ENCODE results near the gene UBAP2L.

The UBAP2L gene

DNA sequence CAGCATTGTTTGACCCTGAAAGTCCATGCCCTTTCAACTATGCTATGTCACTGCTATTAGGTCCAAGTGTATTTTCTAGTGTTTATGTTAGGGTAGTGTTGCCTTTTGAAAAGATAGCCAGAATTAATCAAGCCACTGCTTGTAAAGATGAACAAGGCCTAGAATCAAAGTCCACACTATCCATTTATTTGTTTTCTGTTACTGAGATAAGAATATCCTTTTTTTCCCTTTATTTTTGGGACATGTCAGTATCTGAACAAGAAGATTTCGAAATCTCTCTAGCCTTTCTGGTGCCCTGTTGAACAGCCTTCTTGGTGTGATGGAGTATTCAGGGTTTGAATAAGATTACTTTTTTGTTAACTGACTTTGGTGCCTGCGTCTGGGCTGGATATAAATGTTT is 16.7 kb downstream of the UBAP2L start:
- Mint-ChIP-seq H3K9me3 (no peaks in the 10 kb centered on the region), H3K27ac (ENCODE audit: low read depth) (peak overlapping the region; percentile 29), H3K4me1 (peaks cover 35% of the 10 kb centered on the region), H3K36me3 (ENCODE audit: insufficient read depth) (peaks cover 85% of the 10 kb centered on the region), H3K4me3 (no peak overlapping the region), H3K27me3 (no peaks in the 10 kb centered on the region)
- ATAC-seq (replicated peaks; ENCODE audit: extremely low read depth, poor library complexity, severe bottlenecking) (no peak), DNase-seq (ENCODE audit: low spot score in 2 of 2) (no peak)

DNA sequence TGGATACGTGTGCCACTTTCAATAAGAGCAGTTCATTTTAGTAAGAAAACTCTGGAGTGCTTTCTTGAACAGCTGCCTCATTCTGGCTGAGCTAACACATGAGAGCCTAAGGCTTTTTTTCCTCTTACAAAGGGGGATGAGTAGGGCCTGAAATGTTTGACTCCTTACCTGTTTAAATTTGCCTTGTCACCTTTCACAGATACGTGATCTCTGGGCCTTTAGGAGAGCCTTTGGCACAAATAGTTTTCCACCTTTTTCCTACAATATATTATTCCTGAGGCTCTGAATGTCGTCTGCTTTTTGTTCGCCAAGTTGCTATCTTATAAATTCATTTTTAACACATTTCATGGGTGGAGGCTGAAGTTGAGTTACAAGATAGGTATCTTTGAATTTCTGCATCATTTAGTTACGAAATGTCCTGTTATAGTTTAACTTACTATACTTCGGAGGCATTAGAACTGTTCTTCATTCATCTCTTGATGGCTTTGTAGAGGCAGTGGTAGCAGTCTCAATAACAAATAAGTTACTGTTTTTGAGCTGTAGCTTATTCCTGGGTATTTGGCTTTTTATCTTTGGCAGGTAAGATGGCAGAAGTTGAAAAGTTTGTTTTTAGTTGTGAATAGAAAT is 17.2 kb downstream of the UBAP2L start:
- Mint-ChIP-seq H3K4me3 (no peak overlapping the region), H3K4me1 (peaks cover 35% of the 10 kb centered on the region), H3K36me3 (ENCODE audit: insufficient read depth) (peaks cover 89% of the 10 kb centered on the region), H3K27me3 (no peaks in the 10 kb centered on the region), H3K9me3 (no peaks in the 10 kb centered on the region), H3K27ac (ENCODE audit: low read depth) (peak overlapping the region; percentile 29)
- ATAC-seq (replicated peaks; ENCODE audit: extremely low read depth, poor library complexity, severe bottlenecking), result no peak
- DNase-seq (ENCODE audit: low spot score in 2 of 2), result no peak

DNA sequence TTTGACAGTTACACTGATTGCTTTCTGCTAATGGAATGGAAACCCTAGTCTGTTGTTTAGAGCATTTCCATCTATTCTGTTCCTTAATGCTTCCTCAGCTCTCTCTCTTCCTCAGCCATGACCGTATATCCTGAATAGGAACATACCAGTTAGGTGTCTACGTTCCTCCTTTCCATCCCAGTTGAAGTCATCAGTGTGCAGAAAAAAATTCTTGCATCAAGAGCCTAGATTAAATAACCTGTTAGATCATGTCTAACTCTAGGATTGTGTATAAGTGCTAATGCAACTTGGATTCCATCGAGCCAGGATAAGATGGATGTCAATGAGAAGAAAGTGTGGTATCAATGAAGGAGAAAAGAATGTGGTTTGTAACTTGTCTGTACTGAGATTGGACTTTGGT is 18.7 kb downstream of the UBAP2L start:
- Mint-ChIP-seq H3K9me3 (no peaks in the 10 kb centered on the region), H3K4me3 (no peak overlapping the region), H3K4me1 (peaks cover 27% of the 10 kb centered on the region), H3K27me3 (no peaks in the 10 kb centered on the region), H3K36me3 (ENCODE audit: insufficient read depth) (peaks cover 91% of the 10 kb centered on the region), H3K27ac (ENCODE audit: low read depth) (peak overlapping the region; percentile 39)
- DNase-seq (ENCODE audit: low spot score in 2 of 2), result no peak
- no peak for ATAC-seq (replicated peaks; ENCODE audit: extremely low read depth, poor library complexity, severe bottlenecking)

DNA sequence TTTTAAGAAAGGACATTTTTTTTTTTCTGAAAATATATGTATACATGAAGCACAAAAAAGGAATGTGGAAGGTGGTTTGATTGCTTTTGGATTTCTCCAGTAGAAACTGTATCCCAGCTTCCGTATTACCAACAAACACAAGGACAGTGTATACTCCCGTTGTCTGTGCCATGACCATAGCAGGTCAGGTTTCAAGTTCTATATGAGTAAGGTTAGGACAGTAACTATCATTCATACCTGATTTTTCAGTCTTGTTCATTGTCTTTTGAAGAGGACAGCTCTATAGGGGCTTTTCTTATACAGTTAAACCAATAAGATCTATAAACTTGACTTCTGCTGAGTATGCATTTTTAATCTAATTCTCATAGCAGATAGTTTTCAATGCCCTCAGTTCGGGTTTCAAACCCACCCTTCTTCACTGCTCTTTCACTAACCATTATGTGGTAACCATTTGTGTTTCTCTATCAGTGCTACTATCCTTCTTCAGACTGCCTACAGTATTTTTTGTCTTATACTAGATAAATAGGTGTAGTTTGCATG is 19.6 kb downstream of the UBAP2L start:
- Mint-ChIP-seq H3K9me3 (no peaks in the 10 kb centered on the region), H3K36me3 (ENCODE audit: insufficient read depth) (peaks cover 91% of the 10 kb centered on the region), H3K27ac (ENCODE audit: low read depth) (no peak overlapping the region), H3K4me3 (no peak overlapping the region), H3K27me3 (no peaks in the 10 kb centered on the region), H3K4me1 (peaks cover 25% of the 10 kb centered on the region)
- ATAC-seq (replicated peaks; ENCODE audit: extremely low read depth, poor library complexity, severe bottlenecking) (no peak), DNase-seq (ENCODE audit: low spot score in 2 of 2) (no peak)

DNA sequence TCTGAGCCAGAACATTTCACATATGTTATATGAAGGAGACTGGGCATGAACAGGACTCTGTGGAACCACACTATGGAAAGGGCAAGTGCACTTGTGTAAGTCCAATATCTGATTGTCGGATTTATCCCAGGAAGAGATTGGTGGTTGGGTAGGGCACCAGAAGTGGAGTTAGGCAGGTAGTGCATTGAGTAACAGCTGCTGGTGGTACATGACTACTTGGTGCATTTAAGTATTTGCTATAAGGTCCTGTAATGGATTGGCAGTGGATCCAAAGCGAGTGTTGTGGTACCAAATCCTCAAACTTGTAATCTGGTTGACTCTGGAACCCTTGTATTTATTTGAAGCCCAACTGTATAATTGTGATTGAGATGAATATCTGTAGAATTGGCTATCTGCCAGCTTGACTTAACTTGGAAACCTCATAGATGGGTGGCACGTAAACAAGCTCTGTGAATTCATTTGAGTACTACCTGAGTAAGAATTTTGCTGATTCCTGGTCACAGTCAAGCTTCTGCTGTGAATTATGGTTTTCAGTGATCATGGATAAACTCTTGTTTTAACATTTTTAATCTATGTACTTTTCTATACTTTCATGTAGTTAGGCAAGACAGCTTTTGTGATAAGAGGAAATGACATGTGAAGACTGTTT is 21.1 kb downstream of the UBAP2L start:
- Mint-ChIP-seq H3K27me3 (no peaks in the 10 kb centered on the region), H3K4me3 (no peak overlapping the region), H3K9me3 (no peaks in the 10 kb centered on the region), H3K36me3 (ENCODE audit: insufficient read depth) (peaks cover 91% of the 10 kb centered on the region), H3K27ac (ENCODE audit: low read depth) (no peak overlapping the region), H3K4me1 (peaks cover 23% of the 10 kb centered on the region)
- ATAC-seq (replicated peaks; ENCODE audit: extremely low read depth, poor library complexity, severe bottlenecking) (no peak), DNase-seq (ENCODE audit: low spot score in 2 of 2) (no peak)

DNA sequence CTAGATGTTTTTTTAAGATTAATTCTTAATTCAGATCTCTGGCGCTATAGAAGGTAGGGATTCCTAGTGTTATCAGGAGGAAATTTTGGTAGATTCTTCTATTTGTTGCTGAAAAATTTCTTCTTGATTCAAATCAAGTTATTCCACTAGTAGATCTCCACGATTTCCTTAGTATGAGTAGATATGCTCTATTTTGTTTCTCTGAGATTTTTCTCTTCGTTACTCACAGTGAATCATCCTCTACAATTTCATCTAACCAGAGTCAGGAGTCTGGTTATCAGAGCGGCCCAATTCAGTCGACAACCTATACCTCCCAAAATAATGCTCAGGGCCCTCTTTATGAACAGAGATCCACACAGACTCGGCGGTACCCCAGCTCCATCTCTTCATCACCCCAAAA is 32.9 kb downstream of the UBAP2L start:
- Mint-ChIP-seq H3K27me3 (no peaks in the 10 kb centered on the region), H3K36me3 (ENCODE audit: insufficient read depth) (peaks cover 91% of the 10 kb centered on the region), H3K9me3 (no peaks in the 10 kb centered on the region), H3K4me1 (peaks cover 6% of the 10 kb centered on the region), H3K4me3 (no peak overlapping the region), H3K27ac (ENCODE audit: low read depth) (no peak overlapping the region)
- no peak for DNase-seq (ENCODE audit: low spot score in 2 of 2)
- no peak for ATAC-seq (replicated peaks; ENCODE audit: extremely low read depth, poor library complexity, severe bottlenecking)

DNA sequence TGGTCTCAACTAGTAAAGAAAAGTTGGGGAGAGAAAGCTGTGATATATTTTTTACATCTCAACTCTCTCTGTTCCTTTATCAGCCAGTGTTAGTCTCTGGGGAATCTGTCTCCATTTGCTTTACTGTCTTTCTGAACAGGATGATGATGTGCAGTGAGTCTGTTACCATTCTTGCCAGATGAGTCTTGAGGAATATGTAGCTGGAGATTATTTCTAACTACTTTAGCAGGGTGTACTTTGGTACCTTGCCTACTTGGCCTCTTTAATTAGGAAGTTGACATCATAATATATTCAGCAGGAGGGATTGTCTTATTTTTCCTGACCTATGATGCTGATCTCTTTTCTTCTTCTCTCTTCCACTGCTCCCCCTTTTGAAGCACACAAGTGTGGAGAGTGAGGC is 35.9 kb downstream of the UBAP2L start:
- Mint-ChIP-seq H3K27me3 (no peaks in the 10 kb centered on the region), H3K27ac (ENCODE audit: low read depth) (no peak overlapping the region), H3K4me1 (peaks cover 6% of the 10 kb centered on the region), H3K4me3 (no peak overlapping the region), H3K9me3 (no peaks in the 10 kb centered on the region), H3K36me3 (ENCODE audit: insufficient read depth) (peaks cover 88% of the 10 kb centered on the region)
- ATAC-seq (replicated peaks; ENCODE audit: extremely low read depth, poor library complexity, severe bottlenecking) (no peak), DNase-seq (ENCODE audit: low spot score in 2 of 2) (no peak)

DNA sequence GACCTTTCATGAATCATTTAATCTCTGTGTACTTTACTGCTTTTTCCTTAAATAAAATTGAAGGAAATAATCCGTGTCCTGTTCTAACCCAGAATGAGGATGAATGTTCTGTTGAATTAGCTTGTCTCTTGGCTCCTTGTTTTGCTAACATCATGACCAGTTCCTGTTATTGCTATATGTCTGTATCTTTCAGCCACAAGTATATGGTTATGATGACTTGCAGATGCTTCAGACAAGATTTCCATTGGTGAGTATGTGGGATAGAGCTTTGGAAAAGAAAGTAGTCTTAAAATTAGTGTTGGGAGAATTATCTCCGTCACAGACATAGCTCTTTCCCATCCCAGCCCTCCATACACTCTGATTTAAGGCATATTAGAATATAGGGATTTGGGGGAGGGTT is 38.0 kb downstream of the UBAP2L start:
- Mint-ChIP-seq H3K27me3 (no peaks in the 10 kb centered on the region), H3K4me1 (peaks cover 5% of the 10 kb centered on the region), H3K4me3 (no peak overlapping the region), H3K27ac (ENCODE audit: low read depth) (no peak overlapping the region), H3K9me3 (no peaks in the 10 kb centered on the region), H3K36me3 (ENCODE audit: insufficient read depth) (peaks cover 85% of the 10 kb centered on the region)
- ATAC-seq (replicated peaks; ENCODE audit: extremely low read depth, poor library complexity, severe bottlenecking), result no peak
- DNase-seq (ENCODE audit: low spot score in 2 of 2), result no peak

DNA sequence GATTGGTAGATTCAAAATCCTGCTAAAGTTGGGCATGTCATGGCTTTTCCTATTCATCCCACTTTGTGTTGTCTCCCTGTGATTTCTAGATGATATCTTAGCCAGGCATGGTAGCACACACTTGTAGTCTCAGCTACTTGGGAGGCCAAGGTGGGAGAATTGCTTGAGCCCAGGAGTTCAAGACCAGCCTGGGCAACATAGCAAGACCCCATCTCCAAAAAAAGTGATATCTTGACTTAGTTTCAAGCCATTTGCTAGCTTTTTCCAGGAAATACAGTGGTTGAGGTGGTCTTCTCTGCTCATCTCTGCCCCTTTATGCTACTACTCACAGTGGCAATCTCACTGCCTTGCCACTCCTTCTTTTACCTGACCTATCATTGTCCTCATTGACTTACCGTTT is 39.4 kb downstream of the UBAP2L start:
- DNase-seq (ENCODE audit: low spot score in 2 of 2), result no peak
- peaks cover 82% of the 10 kb centered on the region for H3K36me3 Mint-ChIP-seq (ENCODE audit: insufficient read depth)
- H3K27ac Mint-ChIP-seq (ENCODE audit: low read depth), result no peak overlapping the region
- H3K4me1 Mint-ChIP-seq, result no peaks in the 10 kb centered on the region
- ATAC-seq (replicated peaks; ENCODE audit: extremely low read depth, poor library complexity, severe bottlenecking), result no peak
- H3K4me3 Mint-ChIP-seq, result no peak overlapping the region
- H3K9me3 Mint-ChIP-seq, result no peaks in the 10 kb centered on the region
- H3K27me3 Mint-ChIP-seq, result no peaks in the 10 kb centered on the region

DNA sequence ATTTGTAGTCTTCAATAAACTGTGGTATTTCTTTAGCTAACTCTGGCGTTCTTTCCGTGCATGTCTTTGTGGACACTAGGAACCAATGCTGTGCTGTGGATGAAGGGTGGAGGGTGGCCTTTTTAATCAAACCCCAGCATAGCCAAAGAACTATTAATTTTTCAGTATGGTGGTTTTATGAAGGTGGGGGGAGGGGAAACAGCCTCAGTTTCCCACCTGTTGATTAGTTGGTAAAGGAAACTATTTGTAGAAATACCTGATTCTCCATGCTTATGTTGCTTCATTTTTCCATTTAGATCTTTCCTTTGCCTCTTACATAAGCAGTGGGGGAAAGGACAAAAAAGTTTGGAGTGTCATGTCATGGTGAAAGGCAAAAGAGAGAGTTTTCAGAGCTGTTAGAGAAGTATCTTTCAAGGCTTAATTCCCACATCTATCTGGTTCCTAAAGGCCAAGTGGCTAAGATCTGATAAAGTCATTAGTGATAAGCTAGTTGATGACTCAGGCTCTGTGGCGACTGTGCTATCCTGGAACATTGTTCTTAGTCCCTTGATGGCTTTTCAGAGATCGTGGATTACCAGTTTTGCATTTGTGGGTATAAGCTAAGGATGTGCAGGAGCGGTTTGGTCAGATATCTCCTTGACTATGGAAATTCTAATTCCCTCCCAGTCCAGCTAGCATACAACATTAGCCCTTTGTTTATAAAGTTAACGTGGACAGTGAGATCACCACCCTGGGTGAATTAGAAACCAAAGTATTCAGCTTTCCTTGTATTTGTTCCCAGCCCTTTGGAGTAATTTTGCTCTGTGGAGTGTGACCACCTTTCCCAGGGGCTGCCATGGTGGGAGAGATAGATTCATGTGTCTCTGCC is 42.9 kb downstream of the UBAP2L start:
- Mint-ChIP-seq H3K36me3 (ENCODE audit: insufficient read depth) (peaks cover 56% of the 10 kb centered on the region), H3K27ac (ENCODE audit: low read depth) (no peak overlapping the region), H3K4me1 (no peaks in the 10 kb centered on the region), H3K4me3 (no peak overlapping the region), H3K9me3 (no peaks in the 10 kb centered on the region), H3K27me3 (no peaks in the 10 kb centered on the region)
- ATAC-seq (replicated peaks; ENCODE audit: extremely low read depth, poor library complexity, severe bottlenecking) (no peak), DNase-seq (ENCODE audit: low spot score in 2 of 2) (no peak)

DNA sequence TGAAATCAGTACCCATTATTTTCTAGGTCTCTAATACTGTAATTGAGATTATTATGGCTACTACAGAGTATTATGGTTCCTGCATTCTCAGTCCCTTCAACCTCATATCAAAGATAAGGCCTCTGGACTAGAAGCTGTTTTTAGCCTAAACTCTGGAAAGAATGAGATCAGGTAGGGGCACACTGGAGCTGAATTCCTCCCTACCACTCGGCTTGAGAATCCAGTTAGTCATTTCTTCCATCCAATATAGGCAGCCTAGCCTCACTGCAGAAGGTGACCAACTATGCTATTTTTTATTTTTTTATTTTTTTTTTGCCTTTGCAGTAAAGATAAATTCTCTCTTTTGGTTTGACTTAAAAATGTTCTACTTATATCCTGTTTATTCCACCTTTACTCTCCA is 43.7 kb downstream of the UBAP2L start:
- Mint-ChIP-seq H3K27me3 (no peaks in the 10 kb centered on the region), H3K9me3 (no peaks in the 10 kb centered on the region), H3K27ac (ENCODE audit: low read depth) (peak overlapping the region; percentile 21), H3K4me3 (no peak overlapping the region), H3K36me3 (ENCODE audit: insufficient read depth) (peaks cover 55% of the 10 kb centered on the region), H3K4me1 (no peaks in the 10 kb centered on the region)
- no peak for ATAC-seq (replicated peaks; ENCODE audit: extremely low read depth, poor library complexity, severe bottlenecking)
- no peak for DNase-seq (ENCODE audit: low spot score in 2 of 2)

DNA sequence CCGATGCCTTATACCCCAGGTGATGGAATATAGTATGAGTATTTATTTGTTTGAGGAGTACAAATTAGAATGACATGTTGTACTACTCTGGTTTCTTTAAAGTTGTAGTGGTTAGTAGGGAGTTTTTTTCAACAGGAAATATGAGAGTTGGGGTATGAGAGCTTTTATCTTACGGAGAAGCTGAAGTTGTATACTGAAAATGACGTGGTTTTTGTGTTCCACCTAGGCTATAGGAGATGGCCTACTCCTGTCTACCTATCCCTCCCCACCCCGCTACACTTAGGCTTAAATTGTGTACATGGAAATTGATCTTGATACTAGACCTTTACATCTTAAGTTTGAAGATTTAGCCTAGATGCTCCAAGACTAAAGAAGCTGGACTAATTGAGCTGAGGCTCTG is 44.8 kb downstream of the UBAP2L start:
- H3K9me3 Mint-ChIP-seq, result no peaks in the 10 kb centered on the region
- H3K4me1 Mint-ChIP-seq, result no peaks in the 10 kb centered on the region
- no peak overlapping the region for H3K4me3 Mint-ChIP-seq
- DNase-seq (ENCODE audit: low spot score in 2 of 2), result no peak
- ATAC-seq (replicated peaks; ENCODE audit: extremely low read depth, poor library complexity, severe bottlenecking), result peak; percentile 86
- H3K27ac Mint-ChIP-seq (ENCODE audit: low read depth), result peak overlapping the region; percentile 13
- H3K36me3 Mint-ChIP-seq (ENCODE audit: insufficient read depth), result peaks cover 48% of the 10 kb centered on the region
- H3K27me3 Mint-ChIP-seq, result no peaks in the 10 kb centered on the region

All from central memory CD8-positive, alpha-beta T cell (primary cell).